ENCODE data around the gene RSU1. TPM values are rescaled to one million over a fixed set of nuclear protein-coding genes. Genes with fewer than 3 reads are reported as not detected.

The RSU1 gene
- total RNA-seq, 1 donor from 2014 or later = 25.0 TPM

DNA sequence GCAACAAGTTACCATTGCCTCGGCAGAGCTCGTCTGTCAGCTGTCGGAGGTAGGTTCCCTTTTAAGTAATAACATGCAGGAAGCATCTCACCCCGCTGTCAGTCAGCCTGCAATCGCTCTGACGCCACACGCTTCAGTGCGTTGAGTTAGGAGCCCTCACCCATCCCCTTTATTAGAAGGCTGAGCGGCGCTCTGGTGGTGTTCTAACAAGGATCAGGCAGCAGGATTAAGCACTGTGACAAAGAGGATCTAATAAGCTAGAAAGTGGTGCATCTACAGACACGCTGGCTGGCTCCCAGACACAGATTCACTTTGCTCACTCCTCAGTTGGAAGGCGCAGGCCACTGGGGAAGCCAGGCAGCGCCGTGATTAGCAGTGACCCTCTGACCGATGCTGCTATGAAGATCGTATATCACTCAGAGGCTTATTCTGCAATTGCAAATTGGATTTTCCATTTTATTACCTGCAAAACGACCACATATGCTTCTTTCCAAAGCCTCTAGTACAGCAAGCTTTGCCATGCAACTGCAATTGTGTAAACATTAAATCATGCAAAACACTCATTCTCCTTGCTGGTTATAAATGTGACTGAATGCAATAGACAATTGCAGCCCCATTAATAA is 117.7 kb downstream of the RSU1 start:
- FAIRE-seq (no peak), DNase-seq (ENCODE audit: low read depth) (no peak)
- H3K27me3 ChIP-seq (ENCODE audit: control insufficient read depth, insufficient read depth, low read length) = no peaks in the 10 kb centered on the region
- TF ChIP-seq, protein P1, sequence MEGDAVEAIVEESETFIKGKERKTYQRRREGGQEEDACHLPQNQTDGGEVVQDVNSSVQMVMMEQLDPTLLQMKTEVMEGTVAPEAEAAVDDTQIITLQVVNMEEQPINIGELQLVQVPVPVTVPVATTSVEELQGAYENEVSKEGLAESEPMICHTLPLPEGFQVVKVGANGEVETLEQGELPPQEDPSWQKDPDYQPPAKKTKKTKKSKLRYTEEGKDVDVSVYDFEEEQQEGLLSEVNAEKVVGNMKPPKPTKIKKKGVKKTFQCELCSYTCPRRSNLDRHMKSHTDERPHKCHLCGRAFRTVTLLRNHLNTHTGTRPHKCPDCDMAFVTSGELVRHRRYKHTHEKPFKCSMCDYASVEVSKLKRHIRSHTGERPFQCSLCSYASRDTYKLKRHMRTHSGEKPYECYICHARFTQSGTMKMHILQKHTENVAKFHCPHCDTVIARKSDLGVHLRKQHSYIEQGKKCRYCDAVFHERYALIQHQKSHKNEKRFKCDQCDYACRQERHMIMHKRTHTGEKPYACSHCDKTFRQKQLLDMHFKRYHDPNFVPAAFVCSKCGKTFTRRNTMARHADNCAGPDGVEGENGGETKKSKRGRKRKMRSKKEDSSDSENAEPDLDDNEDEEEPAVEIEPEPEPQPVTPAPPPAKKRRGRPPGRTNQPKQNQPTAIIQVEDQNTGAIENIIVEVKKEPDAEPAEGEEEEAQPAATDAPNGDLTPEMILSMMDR (IDR thresholded peaks at IDR 0.05; ENCODE audit: insufficient read depth, low read length, severe bottlenecking) = no peak
- no peaks in the 10 kb centered on the region for H3K36me3 ChIP-seq (ENCODE audit: control insufficient read depth, insufficient read depth, low read length)
- H3K4me3 ChIP-seq (ENCODE audit: low read depth, low read length) = no peak overlapping the region

DNA sequence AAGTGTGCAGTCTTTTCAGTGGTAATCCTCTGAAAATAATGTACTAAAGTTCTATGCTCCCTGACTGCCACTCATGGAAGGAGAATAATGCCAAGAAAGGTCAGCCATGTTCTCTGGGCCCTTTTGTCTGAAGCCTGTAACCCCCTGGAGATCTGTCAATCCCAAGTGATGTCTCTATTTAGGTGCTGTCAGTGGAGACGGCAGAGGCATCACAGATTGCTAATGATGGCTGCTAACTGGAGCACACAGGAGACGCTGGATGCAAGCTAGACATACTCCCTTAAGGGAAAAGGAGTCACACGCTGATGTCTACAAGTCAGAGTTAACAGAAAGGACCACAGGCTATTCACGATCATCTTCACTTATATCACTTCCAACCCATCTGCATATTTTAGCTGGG is 118.8 kb downstream of the RSU1 start:
- no peak for DNase-seq (ENCODE audit: low read depth)
- no peak for FAIRE-seq

DNA sequence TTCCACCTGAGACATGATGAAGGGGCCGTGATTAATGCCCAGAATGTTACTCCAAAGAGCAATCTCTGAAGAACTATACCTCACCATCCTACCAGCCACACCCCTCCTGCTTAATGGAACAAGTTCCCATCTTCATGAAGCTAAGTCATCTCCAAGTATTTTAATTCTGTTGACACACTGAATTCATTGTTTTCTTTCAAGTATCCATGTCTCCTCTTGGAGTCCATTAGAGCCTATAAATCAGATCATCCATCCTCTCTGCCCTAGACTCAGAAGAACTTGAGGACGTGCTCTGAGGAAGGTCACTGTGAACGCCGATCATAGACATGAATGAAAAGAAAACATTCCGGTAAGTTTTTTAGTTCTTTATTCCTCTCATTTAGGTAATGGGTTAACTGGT is 126.8 kb downstream of the RSU1 start:
- H3K27me3 ChIP-seq (ENCODE audit: control insufficient read depth, insufficient read depth, low read length) = no peaks in the 10 kb centered on the region
- FAIRE-seq = no peak
- TF ChIP-seq, protein P1 (IDR thresholded peaks at IDR 0.05; ENCODE audit: insufficient read depth, low read length, severe bottlenecking) = no peak
- DNase-seq (ENCODE audit: low read depth) = no peak
- H3K4me3 ChIP-seq (ENCODE audit: low read depth, low read length) = no peak overlapping the region
- peaks cover 2% of the 10 kb centered on the region for H3K36me3 ChIP-seq (ENCODE audit: control insufficient read depth, insufficient read depth, low read length)

More for the DNA sequence above, 118.8 kb downstream of the RSU1 start:
- Histone ChIP-seq H3K36me3 (ENCODE audit: control insufficient read depth, insufficient read depth, low read length) (peaks cover 2% of the 10 kb centered on the region), H3K27me3 (ENCODE audit: control insufficient read depth, insufficient read depth, low read length) (no peaks in the 10 kb centered on the region), H3K4me3 (ENCODE audit: low read depth, low read length) (no peak overlapping the region)
- TF ChIP-seq, protein P1 (IDR thresholded peaks at IDR 0.05; ENCODE audit: insufficient read depth, low read length, severe bottlenecking) = no peak

DNA sequence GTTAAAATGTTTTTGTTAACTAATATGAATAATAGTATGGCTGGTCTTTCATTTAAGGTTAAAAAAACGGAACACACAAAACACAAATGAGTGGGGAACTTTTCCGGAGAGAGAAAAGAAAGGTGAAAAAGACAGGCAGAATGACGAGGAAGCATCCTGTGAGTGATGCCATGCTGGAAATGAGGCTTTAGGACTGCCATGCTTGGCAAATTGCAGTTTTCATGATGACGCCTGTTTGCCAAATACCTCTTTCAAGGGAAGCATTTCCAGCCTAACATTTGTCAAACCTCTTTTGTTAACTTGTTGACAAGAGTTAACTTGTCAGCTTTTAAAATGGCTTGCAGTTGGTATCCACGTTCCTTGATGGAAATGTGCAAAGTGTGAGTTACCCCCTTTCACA is 127.5 kb downstream of the RSU1 start:
- FAIRE-seq (peak; percentile 32), DNase-seq (ENCODE audit: low read depth) (no peak)
- Histone ChIP-seq H3K36me3 (ENCODE audit: control insufficient read depth, insufficient read depth, low read length) (peaks cover 2% of the 10 kb centered on the region), H3K27me3 (ENCODE audit: control insufficient read depth, insufficient read depth, low read length) (no peaks in the 10 kb centered on the region), H3K4me3 (ENCODE audit: low read depth, low read length) (no peak overlapping the region)
- TF ChIP-seq, protein P1 (IDR thresholded peaks at IDR 0.05; ENCODE audit: insufficient read depth, low read length, severe bottlenecking) = no peak

DNA sequence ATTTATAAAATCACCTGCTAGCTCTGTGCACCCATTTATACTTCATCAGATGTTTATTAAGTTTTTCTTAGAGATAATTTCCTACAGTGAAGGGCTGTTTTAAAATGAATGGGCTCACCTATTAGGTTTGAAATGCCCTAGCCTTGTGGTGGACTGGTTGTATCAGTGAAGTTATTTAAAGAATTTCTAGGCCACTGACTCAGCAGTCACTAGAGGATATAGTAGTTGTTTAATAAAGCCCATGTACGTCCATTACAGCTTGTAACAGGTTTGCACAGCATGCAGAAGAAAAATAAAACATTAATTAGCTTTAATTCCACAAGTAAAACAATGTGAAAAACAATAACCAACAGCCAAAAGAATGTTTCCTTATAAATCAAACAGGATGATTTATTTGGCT is 128.0 kb downstream of the RSU1 start:
- TF ChIP-seq, protein P1 (IDR thresholded peaks at IDR 0.05; ENCODE audit: insufficient read depth, low read length, severe bottlenecking) = no peak
- H3K36me3 ChIP-seq (ENCODE audit: control insufficient read depth, insufficient read depth, low read length) = peaks cover 2% of the 10 kb centered on the region
- H3K4me3 ChIP-seq (ENCODE audit: low read depth, low read length) = no peak overlapping the region
- no peaks in the 10 kb centered on the region for H3K27me3 ChIP-seq (ENCODE audit: control insufficient read depth, insufficient read depth, low read length)
- FAIRE-seq (no peak), DNase-seq (ENCODE audit: low read depth) (no peak)

Data from bronchial epithelial cell (primary cell).